ENCODE measurements around the gene PRLH.
"Not testable (repeated sequence)": the region's sequence is repeated elsewhere in the genome, so short reads cannot be mapped to it uniquely, and the experiment has no call there.

Gene PRLH

DNA sequence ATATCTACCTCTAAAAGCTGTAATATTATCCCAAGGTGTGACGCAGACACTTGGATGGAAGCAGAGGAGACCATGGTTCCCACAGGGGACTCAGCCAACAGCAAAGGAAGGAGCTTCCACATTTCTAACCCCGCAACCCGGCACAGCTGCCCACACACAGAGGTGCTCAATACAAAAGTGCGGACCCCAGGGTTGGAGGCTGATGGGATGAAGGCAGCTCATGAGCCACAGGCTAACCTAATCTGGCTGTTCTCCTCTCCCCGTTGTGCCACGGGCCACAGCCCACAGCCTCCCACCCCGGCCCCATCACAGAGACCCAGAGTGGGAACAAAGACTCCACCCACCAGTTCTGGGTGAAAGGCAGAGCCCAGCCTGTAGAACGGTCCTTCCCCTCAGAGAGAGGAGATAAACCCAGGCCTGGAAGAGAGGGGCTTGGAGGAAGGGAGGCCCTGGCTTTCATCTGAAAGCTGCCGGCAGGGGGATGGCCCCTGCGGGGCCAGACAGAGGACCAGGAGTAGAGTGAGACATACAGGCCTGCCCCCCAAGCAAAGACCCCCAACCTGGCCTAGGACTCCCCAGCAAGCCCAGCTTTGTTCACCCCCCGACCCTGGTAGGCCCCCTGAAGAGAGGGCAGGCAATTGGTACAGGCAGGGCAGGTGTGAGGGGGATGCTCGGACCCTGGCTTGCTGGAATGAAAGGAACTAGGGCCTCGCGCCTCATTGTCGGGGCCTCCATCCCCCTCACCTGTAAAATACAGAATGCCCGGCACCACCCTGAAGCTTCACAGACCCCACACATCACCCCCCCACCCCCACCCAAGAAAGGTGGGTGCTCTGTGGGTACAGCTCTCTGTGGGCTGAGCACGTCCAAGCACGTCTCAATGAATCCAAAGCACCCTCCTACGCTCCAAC, 17.3 kb downstream of the PRLH start:
- no peak for DNase-seq

GRCh38 chr2:237585590-237586221, 19.3 kb downstream of the PRLH start:
- no peak for DNase-seq

DNA sequence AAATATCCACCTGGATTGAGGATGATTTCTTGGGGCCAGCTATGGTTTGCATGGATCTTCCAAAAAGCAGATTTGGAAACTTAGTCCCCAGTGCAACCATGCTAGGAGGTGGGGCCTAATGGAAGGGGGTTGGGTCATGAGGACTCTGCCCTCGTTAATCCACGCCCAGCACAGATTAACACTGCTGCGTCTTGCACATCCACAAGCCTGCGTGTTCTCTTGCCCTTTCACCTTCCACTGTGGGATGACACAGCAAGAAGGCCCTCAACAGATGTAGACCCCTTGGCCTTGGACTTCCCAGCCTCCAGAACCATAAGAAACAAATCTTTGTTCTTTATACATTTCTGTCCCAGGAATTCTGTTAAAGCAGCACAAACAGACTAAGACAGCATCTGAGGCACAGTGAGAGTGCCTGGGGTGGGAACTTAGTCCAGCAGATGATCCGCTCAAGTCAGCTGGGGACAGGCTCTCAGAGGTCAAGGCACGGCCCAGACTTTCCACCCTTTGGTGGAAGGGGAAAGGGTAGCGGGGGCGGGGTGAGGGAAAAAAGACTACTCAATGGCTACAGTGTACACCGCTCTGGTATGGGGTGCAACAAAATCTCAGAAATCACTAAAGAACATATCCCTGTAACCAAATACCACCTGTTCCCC, 21.8 kb downstream of the PRLH start:
- no peak for DNase-seq

GRCh38 chr2:237590272-237591140, 24.1 kb downstream of the PRLH start, which contains the start of gene RAB17:
Gene RAB17, minus strand, starts transcription at chr2:237590734. Its CDS starts 4,580 bp downstream, at chr2:237586154.
- DNase-seq = no peak

DNA sequence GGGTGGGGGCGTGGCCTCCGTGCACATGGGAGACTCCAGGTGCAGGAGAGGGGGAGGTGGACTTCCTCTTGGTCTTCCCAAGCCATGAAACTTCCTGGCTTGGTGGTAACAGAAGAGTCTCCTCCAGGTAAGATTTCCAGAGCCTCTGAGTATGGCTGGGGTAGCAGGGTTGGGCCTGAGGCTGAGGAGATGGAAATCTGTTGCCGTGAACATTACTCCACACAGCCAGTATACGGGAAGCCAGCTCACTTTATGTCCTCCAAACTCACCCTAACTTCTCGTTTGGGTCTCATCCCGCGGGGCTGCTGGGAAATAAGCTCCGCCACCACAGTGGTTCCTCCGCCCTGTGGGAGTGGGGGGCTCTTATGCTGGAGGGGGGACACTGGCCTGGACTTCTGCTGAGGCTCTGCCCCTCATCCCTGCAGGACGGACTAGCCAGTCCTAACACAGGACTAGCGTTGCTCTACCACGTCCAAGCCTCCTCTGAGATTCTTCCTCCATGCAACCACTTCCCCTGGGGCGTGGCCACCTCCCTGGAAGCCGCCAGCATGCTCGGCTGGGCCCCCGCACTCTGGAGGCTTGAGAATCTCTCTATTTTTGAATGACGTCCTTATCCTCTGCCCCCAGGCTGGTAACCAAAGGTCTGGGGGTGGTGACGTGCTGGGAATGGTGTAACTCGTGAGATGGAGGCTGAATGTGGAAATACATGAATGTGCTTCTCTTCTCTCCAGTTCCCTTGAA, 24.9 kb downstream of the PRLH start:
- no peak for DNase-seq

GRCh38 chr2:237592425-237592980, 26.1 kb downstream of the PRLH start:
- no peak for DNase-seq

- no peak for DNase-seq
Measured at GRCh38 chr2:237593036-237593435, 26.7 kb downstream of the PRLH start.

GRCh38 chr2:237593596-237594320, 27.4 kb downstream of the PRLH start:
- DNase-seq = no peak

- no peak for DNase-seq
Measured at GRCh38 chr2:237594514-237594871, 28.1 kb downstream of the PRLH start.

GRCh38 chr2:237595829-237596519, 29.6 kb downstream of the PRLH start:
- not testable (repeated sequence) for DNase-seq

- no peak for DNase-seq
Measured at GRCh38 chr2:237596520-237597195, 30.3 kb downstream of the PRLH start.

- no peak for DNase-seq
Measured at GRCh38 chr2:237597196-237598145, 31.1 kb downstream of the PRLH start.

DNA sequence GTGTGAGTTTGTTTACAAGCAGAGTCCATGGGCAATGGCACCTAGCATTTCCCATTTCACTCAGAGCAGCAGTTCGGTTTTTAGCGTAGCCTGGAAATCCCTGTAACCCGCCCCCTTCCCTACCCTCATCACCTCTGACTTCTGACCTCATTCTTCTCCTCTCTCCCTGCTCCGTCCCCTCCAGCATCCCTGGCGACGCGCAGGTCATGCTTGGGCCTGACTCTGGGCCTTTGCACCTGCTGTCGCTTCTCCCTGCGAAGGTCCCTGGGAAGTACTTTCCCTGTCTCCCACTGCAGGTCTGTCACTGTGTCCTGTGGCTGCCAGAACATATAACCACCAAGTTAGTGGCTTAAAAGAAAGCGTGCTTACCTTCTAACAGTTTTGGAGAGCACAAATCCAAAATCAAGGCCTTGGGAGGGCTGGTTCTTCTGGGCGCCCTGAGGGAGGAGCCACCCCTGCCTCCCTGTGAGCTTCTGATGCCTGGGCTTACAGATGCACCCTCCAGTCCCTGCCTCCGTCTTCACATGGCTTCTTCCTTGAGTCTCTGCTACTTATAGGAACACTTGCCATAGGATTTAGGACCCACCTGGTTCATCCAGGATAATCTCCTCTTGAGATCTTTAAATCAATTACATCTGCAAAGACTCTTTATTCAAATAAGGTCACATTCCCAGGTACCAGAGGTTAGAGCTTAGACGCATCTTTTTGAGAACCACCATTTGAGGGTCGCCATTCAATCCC, 32.3 kb downstream of the PRLH start:
- no peak for DNase-seq

- DNase-seq = no peak
Measured at GRCh38 chr2:237599465-237600110, 33.2 kb downstream of the PRLH start.

- no peak for DNase-seq
Measured at GRCh38 chr2:237600205-237600846, 34.0 kb downstream of the PRLH start.

DNA sequence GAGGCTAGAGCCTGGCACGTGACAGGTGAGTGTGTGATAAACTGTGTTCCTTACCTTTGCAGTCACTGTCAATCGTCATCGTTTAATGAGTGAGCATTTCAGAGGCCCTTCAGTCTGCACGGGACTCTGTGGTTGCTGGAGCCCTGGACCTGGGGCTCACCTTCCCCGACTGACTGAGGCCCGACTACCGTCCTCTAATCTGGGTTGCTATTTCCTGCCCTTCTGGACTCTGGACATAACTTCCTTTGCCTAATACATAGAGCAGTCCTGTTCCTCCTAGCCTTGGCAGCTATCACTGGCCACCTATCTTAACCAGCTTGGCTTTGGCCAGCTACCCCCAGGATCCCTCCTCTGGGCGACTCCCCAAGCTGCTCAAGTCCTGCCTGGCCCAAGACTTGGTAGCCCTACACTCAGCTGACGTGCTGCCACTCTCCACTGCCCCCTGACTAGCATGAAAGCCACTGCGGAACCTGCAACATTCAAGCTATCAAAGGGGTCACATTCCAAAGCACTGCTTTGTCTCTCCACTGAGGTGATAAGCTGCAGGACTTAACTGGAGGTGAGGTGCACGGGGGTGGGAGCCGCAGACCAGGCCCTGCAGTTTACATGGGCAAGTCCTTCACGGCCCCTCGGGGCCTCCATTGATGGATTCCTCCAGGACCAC, 35.2 kb downstream of the PRLH start:
- no peak for DNase-seq
